CD14-positive monocyte (primary cell): Measurements from ENCODE around the gene TRPM5. TPM values are rescaled to one million over a fixed set of nuclear protein-coding genes. Genes with fewer than 3 reads are reported as not detected.

Experiments
- DNase-seq, 3 donors: peaks; one replicate each; pipeline ENCODE4 v3.0.0-alpha.2; 2011 to 2022
- H2AFZ ChIP-seq: 2 replicates; pipeline ENCODE4 v1.6.0; 2012; ENCODE audit warnings: mild to moderate bottlenecking, low read depth, low read length, inconsistent platforms; ENCODE audit not compliant: insufficient read depth, poor library complexity, severe bottlenecking
- H3K27ac ChIP-seq, 2 donors: 1 replicate in 1 of 2; 2 replicates in 1 of 2; pipeline ENCODE4 v1.5.1; 2012 to 2013; ENCODE audit warnings: low read length in 2 of 2, control low read depth in 1 of 2, inconsistent platforms in 1 of 2, low read depth in 1 of 2, mild to moderate bottlenecking in 1 of 2
- H3K27me3 ChIP-seq, 2 donors: one replicate each; pipeline versions ENCODE4 v1.6.0 to v1.6.1; 2011 to 2013; ENCODE audit warnings: low read length in 2 of 2; ENCODE audit not compliant: control insufficient read depth in 2 of 2, insufficient read depth in 2 of 2
- H3K36me3 ChIP-seq, 2 donors: replicated peaks in 1 of 2; 1 replicate in 1 of 2; 2 replicates in 1 of 2; pipeline versions ENCODE4 v1.5.1 to v1.6.1; 2012 to 2013; ENCODE audit warnings: low read length in 2 of 2, control low read depth in 1 of 2, inconsistent platforms in 1 of 2, mild to moderate bottlenecking in 1 of 2; ENCODE audit not compliant: insufficient read depth in 2 of 2, control insufficient read depth in 1 of 2
- H3K4me1 ChIP-seq, 2 donors: 1 replicate in 1 of 2; 2 replicates in 1 of 2; pipeline versions ENCODE4 v1.5.1 to v1.6.1; 2012 to 2013; ENCODE audit warnings: low read length in 2 of 2, control low read depth in 1 of 2, inconsistent platforms in 1 of 2, mild to moderate bottlenecking in 1 of 2, moderate library complexity in 1 of 2; ENCODE audit not compliant: insufficient read depth in 2 of 2, control insufficient read depth in 1 of 2
- H3K4me2 ChIP-seq: replicated peaks from 2 replicates; pipeline ENCODE3; 2012; ENCODE audit warnings: low read length, moderate library complexity, mild to moderate bottlenecking; ENCODE audit not compliant: poor library complexity, severe bottlenecking; ENCODE audit errors: extremely low read depth
- H3K4me3 ChIP-seq, 3 experiments: fragments of 200-600 bp in 1 of 3; sonication (generic) in 1 of 3; replicated peaks in 1 of 3; 1 replicate in 2 of 3; 2 replicates in 1 of 3; pipeline ENCODE4 v1.5.1; 2011 to 2013; ENCODE audit warnings: low read length in 3 of 3, mild to moderate bottlenecking in 3 of 3, control low read depth in 2 of 3, low read depth in 2 of 3, inconsistent platforms in 1 of 3, moderate library complexity in 1 of 3
- H3K79me2 ChIP-seq: 2 replicates; pipeline ENCODE4 v1.6.0; 2012; ENCODE audit warnings: mild to moderate bottlenecking, control low read depth, inconsistent platforms, low read length, moderate library complexity; ENCODE audit not compliant: insufficient read depth
- H3K9ac ChIP-seq: 2 replicates; pipeline ENCODE4 v1.6.0; 2017; ENCODE audit warnings: low read length, mild to moderate bottlenecking; ENCODE audit not compliant: insufficient read depth, poor library complexity, severe bottlenecking
- H3K9me3 ChIP-seq, 2 donors: replicated peaks in 1 of 2; 1 replicate in 1 of 2; 2 replicates in 1 of 2; pipeline versions ENCODE4 v1.5.1 to v1.6.1; 2012 to 2013; ENCODE audit warnings: low read length in 2 of 2, control low read depth in 1 of 2; ENCODE audit not compliant: control insufficient read depth in 1 of 2, insufficient read depth in 1 of 2
- H4K20me1 ChIP-seq: 2 replicates; pipeline ENCODE4 v1.6.0; 2012; ENCODE audit warnings: mild to moderate bottlenecking, low read length, control low read depth, moderate library complexity; ENCODE audit not compliant: insufficient read depth
- H3K27ac Mint-ChIP-seq, 7 donors: one replicate each; pipeline ENCODE4 v1.8.0; 2020; ENCODE audit warnings: mild to moderate bottlenecking in 7 of 7, mixed read lengths in 7 of 7, moderate library complexity in 6 of 7, inconsistent platforms in 2 of 7
- H3K27me3 Mint-ChIP-seq, 3 donors: one replicate each; pipeline ENCODE4 v1.8.0; 2021 to 2022; ENCODE audit warnings: low read depth in 3 of 3, mild to moderate bottlenecking in 3 of 3, mixed read lengths in 3 of 3, moderate library complexity in 3 of 3, inconsistent platforms in 1 of 3
- H3K36me3 Mint-ChIP-seq, 2 donors: one replicate each; pipeline ENCODE4 v1.8.0; 2020; ENCODE audit warnings: mixed read lengths in 2 of 2, inconsistent platforms in 1 of 2, mild to moderate bottlenecking in 1 of 2
- H3K4me1 Mint-ChIP-seq: one replicate; pipeline ENCODE4 v1.8.0; 2020; ENCODE audit warnings: mild to moderate bottlenecking, mixed read lengths
- H3K4me3 Mint-ChIP-seq, 2 donors: one replicate each; pipeline ENCODE4 v1.8.0; 2020; ENCODE audit warnings: mild to moderate bottlenecking in 2 of 2, mixed read lengths in 2 of 2, moderate library complexity in 1 of 2
- H3K9me3 Mint-ChIP-seq, 7 donors: one replicate each; pipeline ENCODE4 v1.8.0; 2020 to 2022; ENCODE audit warnings: mixed read lengths in 7 of 7, mild to moderate bottlenecking in 6 of 7, moderate library complexity in 6 of 7, inconsistent platforms in 2 of 7
- CTCF ChIP-seq: fragments of 200-600 bp; IDR thresholded peaks from one replicate; pipeline ENCODE4 v1.8.0; 2022; ENCODE audit warnings: antibody characterized with exemption, mild to moderate bottlenecking
- WGBS: methylation state at CpG from one replicate; pipeline ENCODE4 v1.1.5; 2013; ENCODE audit warnings: missing lambda C conversion rate; ENCODE audit not compliant: insufficient coverage; 5-methylcytosine and 5-hydroxymethylcytosine counted together
- intact Hi-C, 2 donors: fragments of 100-400 bp; cut with micrococcal nuclease; formaldehyde crosslinking; loops; one replicate each; pipeline versions ENCODE4 v1.15.0 to v1.15.1; 2023
- polyA plus RNA-seq, 3 donors: library from polyadenylated mRNA; depleted of rRNA in 1 of 3; unstranded in 2 of 3; stranded (reverse) in 1 of 3; fragments of 300-500 nt in 2 of 3; fragments of >200 nt in 1 of 3; fragmentation: Illumina TruSeq in 2 of 3; gene quantifications; 1 replicate in 2 of 3; 2 replicates in 1 of 3; pipeline ENCODE4 v1.2.3, GENCODE V29; 2012 to 2021

TRPM5 gene
- polyA plus RNA-seq, 3 donors: 0.03 TPM; not detected in 2

- Histone ChIP-seq H3K36me3 (peaks cover 19 to 23% of the 10 kb centered on the region in 2 donors), H3K9ac (no peak overlapping the region), H3K4me1 (peaks cover 6 to 7% of the 10 kb centered on the region in 2 donors), H3K9me3 (no peaks in the 10 kb centered on the region), H3K27me3 (no peaks in the 10 kb centered on the region), H4K20me1 (peaks cover 12% of the 10 kb centered on the region), H3K79me2 (peaks cover 12% of the 10 kb centered on the region), H3K4me3 (no peak overlapping the region), H3K4me2 (no peak overlapping the region), H2AFZ (no peak overlapping the region), H3K27ac (no peak overlapping the region)
- 98% methylated on average over 13 of the region's 14 CpGs for WGBS
- Mint-ChIP-seq H3K4me3 (no peak overlapping the region), H3K27me3 (peaks cover 1 to 4% (median 2%) of the 10 kb centered on the region in 3 donors), H3K27ac (no peak overlapping the region), H3K9me3 (no peaks in the 10 kb centered on the region), H3K4me1 (peaks cover 8% of the 10 kb centered on the region), H3K36me3 (peaks cover 15 to 27% of the 10 kb centered on the region in 2 donors)
- intact Hi-C loops: no loop called here
- DNase-seq: no peak
- TF ChIP-seq CTCF: no peak
These were observed 37.9 kb downstream of the TRPM5 start for GRCh38 chr11:2406451-2406850.

- H3K36me3 ChIP-seq: peaks cover 19 to 23% of the 10 kb centered on the region in 2 donors
- H3K27ac Mint-ChIP-seq: peak overlapping the region in 1 of 7 donors; percentile 46
- H3K36me3 Mint-ChIP-seq: peaks cover 15 to 27% of the 10 kb centered on the region in 2 donors
- peaks cover 0 to 4% (median 2%) of the 10 kb centered on the region in 3 donors for H3K27me3 Mint-ChIP-seq
- no peak overlapping the region for H3K4me3 Mint-ChIP-seq
- 83% methylated on average over 11 of the region's 12 CpGs for WGBS
- TF ChIP-seq CTCF: no peak
- no peaks in the 10 kb centered on the region for H3K9me3 Mint-ChIP-seq
- no peaks in the 10 kb centered on the region for H3K9me3 ChIP-seq
- H3K27me3 ChIP-seq: no peaks in the 10 kb centered on the region
- peaks cover 17% of the 10 kb centered on the region for H4K20me1 ChIP-seq
- H3K4me1 Mint-ChIP-seq: peaks cover 11% of the 10 kb centered on the region
- no peak overlapping the region for H3K27ac ChIP-seq
- no peak for DNase-seq
- intact Hi-C loops: loop anchor here (5.0 kb wide), 1 partner anchor 137 kb away; no protein-coding TSS in a partner anchor
- no peak overlapping the region for H3K4me2 ChIP-seq
- H3K4me3 ChIP-seq: no peak overlapping the region
- no peak overlapping the region for H2AFZ ChIP-seq
- H3K9ac ChIP-seq: no peak overlapping the region
- H3K4me1 ChIP-seq: peaks cover 13 to 15% of the 10 kb centered on the region in 2 donors
- peaks cover 22% of the 10 kb centered on the region for H3K79me2 ChIP-seq
These were observed 39.5 kb downstream of the TRPM5 start for GRCh38 chr11:2404735-2405196.
